NCI-H128 (cell line): ENCODE results near the gene MS4A10.

ENCODE experiments used
- DNase-seq: peaks from one replicate; lab custom pipeline; 2025; ENCODE audit not compliant: unreplicated experiment; lab: John Stamatoyannopoulos, UW

The MS4A10 gene

GRCh38 chr11:60764879-60765278 is 20.3 kb upstream of the MS4A10 start:
- no peak for DNase-seq

DNA sequence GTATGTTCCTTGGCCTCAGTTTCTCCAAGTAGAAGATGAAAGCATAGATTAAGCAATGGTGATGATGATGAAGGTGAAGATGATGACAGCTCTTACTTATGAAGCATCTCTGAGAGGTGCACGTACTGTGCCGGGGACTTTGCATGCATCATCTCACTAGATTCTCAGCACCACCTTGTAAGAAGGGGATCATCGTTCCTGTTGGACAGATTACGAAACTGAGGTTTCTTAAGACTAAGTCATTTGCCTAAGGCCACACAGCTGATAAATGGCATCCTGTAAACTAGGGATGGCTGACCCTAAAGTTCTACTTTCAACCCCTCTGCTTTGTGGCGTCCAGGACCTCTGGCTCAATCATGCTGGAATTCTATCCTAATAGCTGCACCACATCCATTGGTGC is 19.8 kb upstream of the MS4A10 start:
- DNase-seq: no peak

- DNase-seq: no peak
Observed at GRCh38 chr11:60766547-60766946, 18.6 kb upstream of the MS4A10 start.

DNA sequence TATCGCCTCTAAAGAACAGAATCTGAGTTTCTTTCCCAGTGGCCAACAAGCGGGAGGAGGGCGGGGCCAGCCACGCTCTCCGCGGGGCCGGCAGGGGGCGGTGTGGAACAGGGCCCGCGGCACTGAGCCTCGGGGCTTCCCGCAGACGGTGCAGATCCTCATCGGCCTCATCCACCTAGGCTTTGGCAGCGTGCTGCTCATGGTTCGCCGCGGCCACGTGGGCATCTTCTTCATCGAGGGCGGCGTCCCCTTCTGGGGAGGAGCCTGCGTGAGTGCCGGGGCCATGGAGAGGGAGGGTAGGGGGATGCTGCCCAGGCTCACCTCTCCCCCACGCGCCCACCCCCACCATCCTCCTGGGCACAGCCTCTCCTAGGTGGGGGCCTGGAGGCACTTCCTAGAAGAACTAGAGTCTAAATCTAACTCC is 17.7 kb upstream of the MS4A10 start:
- no peak for DNase-seq

GRCh38 chr11:60768202-60768601 is 16.9 kb upstream of the MS4A10 start:
- no peak for DNase-seq

DNA sequence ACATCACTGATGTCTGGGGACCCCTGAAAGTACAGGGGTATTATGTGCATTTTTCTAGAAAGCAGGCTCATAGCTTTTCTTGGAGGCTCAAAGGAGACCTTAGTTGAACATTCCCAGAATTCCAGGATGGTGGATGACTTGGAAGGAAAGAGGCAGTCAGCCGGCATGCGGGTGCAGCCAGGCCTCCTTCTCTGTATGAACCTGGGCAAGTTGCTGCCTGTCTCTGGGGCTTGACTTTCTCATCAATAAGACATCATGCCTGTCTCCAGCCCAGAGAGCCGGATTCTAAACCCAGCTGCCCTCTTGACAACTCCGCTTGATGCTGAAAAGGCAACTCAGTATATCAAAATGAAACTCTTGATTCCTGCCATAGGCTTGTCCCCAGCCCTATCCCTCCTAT is 15.9 kb upstream of the MS4A10 start:
- no peak for DNase-seq

GRCh38 chr11:60769811-60770210 is 15.3 kb upstream of the MS4A10 start:
- DNase-seq: no peak

GRCh38 chr11:60771146-60771545 is 14.0 kb upstream of the MS4A10 start:
- DNase-seq: no peak

DNA sequence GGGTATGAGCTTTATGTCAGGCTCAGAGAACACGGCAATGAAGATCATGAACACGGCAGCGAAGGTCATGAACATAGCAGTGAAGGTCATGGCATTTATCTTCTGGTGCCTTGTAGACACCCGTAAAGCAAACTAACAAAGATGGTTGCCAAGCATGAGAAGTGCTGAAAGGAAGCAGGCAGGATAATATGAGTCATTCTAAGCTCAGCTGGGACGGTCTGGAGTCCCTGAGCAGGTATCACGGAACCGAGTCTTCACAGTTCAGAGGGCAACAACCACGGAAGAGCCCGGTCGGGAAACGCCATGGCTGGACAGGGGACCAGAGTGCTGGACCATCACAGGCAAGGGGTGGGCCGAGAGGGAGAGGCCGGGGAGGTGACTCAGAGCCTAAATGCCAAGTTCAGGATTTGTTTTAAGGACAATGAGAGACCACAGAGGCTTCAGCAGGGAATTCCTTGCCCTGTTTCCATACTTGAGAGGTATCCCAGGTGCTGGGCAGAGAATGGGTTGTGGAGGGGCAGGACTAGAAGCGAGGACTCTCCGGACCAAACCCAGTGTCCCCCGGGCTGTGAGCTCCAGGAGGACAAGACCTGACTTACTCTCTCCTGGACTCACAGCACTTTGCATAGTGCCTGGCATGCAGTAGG is 13.1 kb upstream of the MS4A10 start:
- no peak for DNase-seq

GRCh38 chr11:60772666-60773065 is 12.5 kb upstream of the MS4A10 start:
- DNase-seq: no peak

DNA sequence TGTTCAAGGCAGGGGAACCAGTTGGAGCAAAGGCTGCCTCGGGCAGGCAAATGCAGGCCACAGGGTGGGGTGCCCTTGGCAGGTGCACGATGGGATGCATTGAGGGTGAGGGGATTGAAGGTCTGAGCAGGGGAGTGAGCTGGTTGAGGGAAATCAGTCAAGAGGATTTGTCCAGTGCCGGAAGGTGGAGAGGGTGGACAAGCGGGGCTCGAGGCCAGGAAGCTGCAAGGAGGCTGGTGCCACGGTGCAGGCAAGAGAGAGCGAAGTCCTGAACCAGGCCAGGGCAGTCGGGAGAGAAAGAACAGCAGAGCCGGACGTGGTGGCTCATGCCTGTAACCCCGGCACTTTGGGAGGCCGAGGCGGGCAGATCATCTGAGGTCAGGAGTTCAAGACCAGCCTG is 10.4 kb upstream of the MS4A10 start:
- DNase-seq: no peak

GRCh38 chr11:60775420-60775961 is 9.6 kb upstream of the MS4A10 start:
- peak; percentile 72 for DNase-seq

- DNase-seq: no peak
Observed at GRCh38 chr11:60776167-60776566, 9.0 kb upstream of the MS4A10 start.

DNA sequence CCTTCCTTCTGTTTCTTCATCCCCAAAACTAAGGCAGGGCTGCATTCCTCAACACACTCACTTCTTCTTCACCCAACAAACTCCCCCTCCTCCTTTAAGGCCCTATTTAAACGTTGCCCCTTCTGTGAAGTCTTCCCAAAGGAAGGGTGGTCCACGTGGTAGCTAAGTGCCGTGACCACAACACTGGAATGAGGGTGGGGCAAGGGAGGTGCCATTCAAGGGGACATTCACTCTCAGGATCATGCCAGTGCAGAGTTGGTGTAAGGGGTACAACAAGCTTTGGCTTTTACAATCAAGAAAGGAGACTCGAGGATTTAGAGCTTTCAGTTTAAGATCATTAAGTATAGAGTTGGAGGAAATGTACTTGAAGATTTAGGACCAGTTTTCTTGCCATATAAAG is 8.0 kb upstream of the MS4A10 start:
- no peak for DNase-seq

DNA sequence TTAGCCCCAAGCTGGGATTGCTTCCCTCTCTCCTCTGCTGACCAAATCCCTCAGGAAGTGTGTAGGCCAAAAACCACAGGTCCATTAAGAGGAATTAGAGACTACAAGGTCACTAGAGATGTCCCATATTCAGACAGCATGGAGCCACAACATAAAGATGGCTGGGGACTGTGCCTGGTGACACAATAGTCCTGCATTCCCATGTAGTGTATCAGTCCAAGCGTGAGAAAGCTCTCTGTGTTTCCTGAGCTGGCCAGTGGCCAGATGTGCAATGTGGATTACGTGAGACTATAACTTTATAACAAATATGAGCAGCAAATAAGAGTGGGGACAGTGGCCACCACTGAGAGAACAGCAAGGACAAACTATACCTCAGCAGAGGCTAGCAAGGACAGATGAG is 7.6 kb upstream of the MS4A10 start:
- DNase-seq: no peak

- no peak for DNase-seq
Observed at GRCh38 chr11:60780065-60780464, 5.1 kb upstream of the MS4A10 start.

DNA sequence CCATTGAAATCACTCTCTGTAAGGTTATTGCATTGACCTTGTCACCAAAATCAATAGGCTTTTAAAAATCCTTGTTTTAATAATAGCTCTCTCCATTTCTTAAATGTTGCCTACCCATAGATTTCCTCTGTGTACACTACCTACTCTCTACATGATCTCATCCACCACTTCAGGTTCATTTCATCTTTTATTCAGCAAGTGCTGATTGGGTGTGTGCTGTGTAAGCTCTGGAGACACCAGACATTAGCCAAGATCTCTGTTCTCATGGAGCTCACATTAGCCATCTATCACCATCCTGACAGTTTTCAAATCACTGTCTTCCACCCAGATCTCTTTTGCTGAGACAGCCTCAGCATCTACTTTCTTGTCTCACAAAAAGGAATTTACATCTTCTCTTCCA is 4.4 kb upstream of the MS4A10 start:
- DNase-seq: no peak

GRCh38 chr11:60781286-60781980 is 3.7 kb upstream of the MS4A10 start:
- no peak for DNase-seq

DNA sequence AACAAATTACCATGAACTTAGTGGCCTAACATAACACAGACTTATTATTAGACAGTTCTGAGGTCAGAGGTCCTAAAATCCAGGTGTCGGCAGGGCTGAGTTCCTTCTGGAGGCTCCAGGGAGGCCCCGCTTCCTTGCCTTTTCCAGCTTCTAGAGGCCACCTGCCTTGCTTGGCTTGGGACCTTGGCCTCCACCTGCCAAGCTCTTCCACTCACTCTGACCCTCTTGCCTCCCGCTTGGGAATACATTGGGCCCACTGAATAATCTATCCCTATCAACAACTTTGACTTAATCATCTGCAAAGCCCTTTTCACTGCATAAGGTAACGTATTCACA is 3.2 kb upstream of the MS4A10 start:
- DNase-seq: no peak

DNA sequence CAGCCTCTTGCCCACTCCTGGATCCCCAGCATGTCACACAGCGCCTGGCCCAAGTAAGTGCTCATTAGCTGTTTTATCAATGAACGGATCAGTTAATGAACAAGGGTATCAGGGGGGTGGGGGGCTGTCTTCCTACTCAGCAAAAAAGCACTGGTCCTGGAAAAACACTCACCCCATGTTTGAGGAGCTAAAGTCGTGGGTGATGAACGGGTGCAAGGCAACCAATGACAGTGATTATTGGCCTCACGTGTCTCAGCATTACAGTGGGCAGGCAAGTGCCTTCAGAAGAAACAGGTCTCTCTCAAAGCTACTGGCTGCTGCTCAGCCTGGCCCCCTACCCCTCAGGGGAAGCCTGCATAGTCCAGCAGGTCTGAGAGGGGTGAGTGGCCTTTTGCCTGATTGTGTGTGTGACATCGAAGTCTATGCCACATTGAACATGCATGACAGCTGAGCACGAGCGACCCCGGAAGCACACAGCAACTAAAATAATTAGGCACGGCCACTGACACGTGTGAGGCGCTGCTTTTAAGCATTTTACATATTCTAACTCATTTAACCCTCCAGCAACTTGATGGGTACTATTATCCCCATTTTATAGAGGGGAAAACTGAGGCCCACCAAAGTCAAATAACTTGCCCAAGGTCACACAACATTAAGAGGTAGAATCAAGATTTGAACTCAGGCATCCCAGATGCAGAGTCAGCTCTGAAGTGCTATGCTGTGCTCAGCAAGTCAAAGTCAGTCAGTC is 2.6 kb upstream of the MS4A10 start:
- no peak for DNase-seq

DNA sequence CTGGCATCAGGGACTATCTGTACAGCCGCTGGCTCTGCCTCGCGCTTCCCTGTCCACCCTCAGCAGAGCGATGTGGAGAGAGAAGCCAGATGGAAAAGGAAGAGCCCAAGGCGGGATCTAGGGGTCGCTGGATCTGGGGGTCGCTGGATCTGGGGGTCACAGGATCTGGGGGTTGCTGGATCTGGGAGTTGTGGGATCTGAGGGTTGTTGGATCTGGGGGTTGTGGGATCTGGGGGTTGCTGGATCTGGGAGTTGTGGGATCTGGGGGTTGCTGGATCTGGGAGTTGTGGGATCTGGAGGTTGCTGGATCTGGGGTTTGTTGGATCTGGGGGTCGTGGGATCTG is 2.0 kb upstream of the MS4A10 start:
- no peak for DNase-seq

DNA sequence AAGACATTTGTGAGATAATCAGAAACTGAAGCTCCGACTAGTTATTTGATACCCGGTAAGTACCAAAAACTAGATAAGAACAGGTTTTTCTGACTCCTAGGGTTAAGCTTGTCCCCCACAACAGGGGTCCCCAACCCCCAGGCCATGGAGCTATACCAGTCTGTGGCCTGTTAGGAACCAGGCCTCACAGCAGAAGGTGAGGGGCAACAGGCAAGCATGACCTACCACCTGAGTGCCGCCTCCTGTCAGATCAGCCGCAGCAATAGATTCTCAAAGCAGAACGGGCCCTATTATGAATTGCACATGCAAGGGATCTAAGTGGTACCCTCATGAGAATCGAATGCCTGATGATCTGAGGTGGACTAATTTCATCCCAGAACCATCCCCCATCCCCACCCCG is 1.2 kb upstream of the MS4A10 start:
- DNase-seq: no peak
